ENCODE results near the gene GRIK2. TPM values are rescaled to one million over a fixed set of nuclear protein-coding genes. Genes with fewer than 3 reads are reported as not detected.

GRIK2 gene
- total RNA-seq, 4 donors from 2014 or later: 1.6 to 8.9 (median 8.6) TPM; not detected in 1

GRCh38 chr6:101450901-101451300 lies 57.4 kb downstream of the GRIK2 start:
- H3K27ac ChIP-seq: no peak overlapping the region
- TF ChIP-seq POLR2A (IDR thresholded peaks at IDR 0.05) (no peak), CTCF (IDR thresholded peaks at IDR 0.05) (no peak)
- no peak for DNase-seq
- H3K4me3 ChIP-seq: no peak overlapping the region
- no peaks in the 10 kb centered on the region for H3K9me3 ChIP-seq
- H3K27me3 ChIP-seq: no peaks in the 10 kb centered on the region
- H3K4me1 ChIP-seq: no peaks in the 10 kb centered on the region
- H3K36me3 ChIP-seq: no peaks in the 10 kb centered on the region

GRCh38 chr6:101451981-101452380 lies 58.5 kb downstream of the GRIK2 start:
- Histone ChIP-seq H3K27ac (no peak overlapping the region), H3K9me3 (no peaks in the 10 kb centered on the region), H3K4me1 (no peaks in the 10 kb centered on the region), H3K27me3 (no peaks in the 10 kb centered on the region), H3K4me3 (no peak overlapping the region), H3K36me3 (no peaks in the 10 kb centered on the region)
- no peak for TF ChIP-seq POLR2A (IDR thresholded peaks at IDR 0.05)
- no peak for TF ChIP-seq CTCF (IDR thresholded peaks at IDR 0.05)
- no peak for DNase-seq

GRCh38 chr6:101453221-101453620 lies 59.7 kb downstream of the GRIK2 start:
- no peaks in the 10 kb centered on the region for H3K36me3 ChIP-seq
- TF ChIP-seq POLR2A (IDR thresholded peaks at IDR 0.05) (no peak), CTCF (IDR thresholded peaks at IDR 0.05) (no peak)

GRCh38 chr6:101454106-101454676 lies 60.7 kb downstream of the GRIK2 start:
- no peak overlapping the region for H3K27ac ChIP-seq
- H3K9me3 ChIP-seq: no peaks in the 10 kb centered on the region
- DNase-seq: no peak
- H3K36me3 ChIP-seq: no peaks in the 10 kb centered on the region
- TF ChIP-seq CTCF (IDR thresholded peaks at IDR 0.05) (no peak), POLR2A (IDR thresholded peaks at IDR 0.05) (no peak)
- no peak overlapping the region for H3K4me3 ChIP-seq
- no peaks in the 10 kb centered on the region for H3K27me3 ChIP-seq
- no peaks in the 10 kb centered on the region for H3K4me1 ChIP-seq

More at GRCh38 chr6:101453221-101453620, 59.7 kb downstream of the GRIK2 start:
- no peak overlapping the region for H3K27ac ChIP-seq
- DNase-seq: no peak
- no peaks in the 10 kb centered on the region for H3K9me3 ChIP-seq
- H3K4me3 ChIP-seq: no peak overlapping the region
- H3K4me1 ChIP-seq: no peaks in the 10 kb centered on the region
- H3K27me3 ChIP-seq: no peaks in the 10 kb centered on the region

- TF ChIP-seq POLR2A (IDR thresholded peaks at IDR 0.05) (no peak), CTCF (IDR thresholded peaks at IDR 0.05) (no peak)
- H3K4me1 ChIP-seq: no peaks in the 10 kb centered on the region
- H3K9me3 ChIP-seq: no peaks in the 10 kb centered on the region
- H3K27me3 ChIP-seq: no peaks in the 10 kb centered on the region
- DNase-seq: no peak
- H3K36me3 ChIP-seq: no peaks in the 10 kb centered on the region
- no peak overlapping the region for H3K4me3 ChIP-seq
- no peak overlapping the region for H3K27ac ChIP-seq
These were observed 64.8 kb downstream of the GRIK2 start for GRCh38 chr6:101458336-101458735.

GRCh38 chr6:101458826-101459225 lies 65.3 kb downstream of the GRIK2 start:
- no peaks in the 10 kb centered on the region for H3K27me3 ChIP-seq
- no peak overlapping the region for H3K27ac ChIP-seq
- DNase-seq: no peak
- no peak overlapping the region for H3K4me3 ChIP-seq
- H3K4me1 ChIP-seq: no peaks in the 10 kb centered on the region
- no peaks in the 10 kb centered on the region for H3K36me3 ChIP-seq
- no peak for TF ChIP-seq POLR2A (IDR thresholded peaks at IDR 0.05)
- TF ChIP-seq CTCF (IDR thresholded peaks at IDR 0.05): no peak
- H3K9me3 ChIP-seq: no peaks in the 10 kb centered on the region

Data from Peyer's patch (tissue), 4 donors.